DOHH2 (cell line): Measurements from ENCODE around the gene NDUFV2.

Experiments
- H3F3A ChIP-seq: fragments of 200-600 bp; sonication (generic), shearing (Covaris generic); 2 replicates; pipeline ENCODE4 v1.6.0; 2016; ENCODE audit warnings: antibody characterized with exemption, mild to moderate bottlenecking; ENCODE audit not compliant: control insufficient read depth, insufficient read depth
- H3K27ac ChIP-seq: fragments of 200-600 bp; sonication (generic); 2 replicates; pipeline ENCODE4 v1.5.1; 2014; ENCODE audit warnings: low read depth, mild to moderate bottlenecking, low read length, moderate library complexity
- H3K27me3 ChIP-seq: fragments of 200-600 bp; sonication (generic); 2 replicates; pipeline ENCODE4 v1.6.1; 2014; ENCODE audit warnings: mild to moderate bottlenecking, low read length, mixed read lengths; ENCODE audit not compliant: control insufficient read depth
- H3K36me3 ChIP-seq: fragments of 200-600 bp; sonication (generic); 2 replicates; pipeline ENCODE4 v1.6.1; 2014; ENCODE audit warnings: mild to moderate bottlenecking, low read length, moderate library complexity, mixed read lengths; ENCODE audit not compliant: control insufficient read depth
- H3K4me1 ChIP-seq: fragments of 200-600 bp; sonication (generic); 2 replicates; pipeline ENCODE4 v1.6.1; 2014; ENCODE audit warnings: mild to moderate bottlenecking, low read length, mixed read lengths; ENCODE audit not compliant: control insufficient read depth
- H3K4me2 ChIP-seq: fragments of 200-600 bp; sonication (generic); 2 replicates; pipeline ENCODE4 v1.6.0; 2014; ENCODE audit warnings: mild to moderate bottlenecking, low read length, moderate library complexity
- H3K4me3 ChIP-seq: fragments of 200-600 bp; sonication (generic); 2 replicates; pipeline ENCODE4 v1.5.1; 2014; ENCODE audit warnings: mild to moderate bottlenecking, low read length, mixed read lengths
- H3K79me2 ChIP-seq: fragments of 200-600 bp; sonication (generic); 2 replicates; pipeline ENCODE4 v1.6.1; 2014; ENCODE audit warnings: mild to moderate bottlenecking, low read length, mixed read lengths; ENCODE audit not compliant: control insufficient read depth
- H3K9me2 ChIP-seq: fragments of 200-600 bp; sonication (generic); replicated peaks from 2 replicates; pipeline ENCODE4 v1.6.1; 2014; ENCODE audit warnings: mild to moderate bottlenecking, low read length, mixed read lengths; ENCODE audit not compliant: control insufficient read depth
- H3K9me3 ChIP-seq: fragments of 200-600 bp; sonication (generic); 2 replicates; pipeline ENCODE4 v1.6.1; 2014; ENCODE audit warnings: antibody characterized with exemption, low read length, mixed read lengths; ENCODE audit not compliant: control insufficient read depth, insufficient read depth
- H4K20me1 ChIP-seq: fragments of 200-600 bp; sonication (generic); 2 replicates; pipeline ENCODE4 v1.6.0; 2014; ENCODE audit warnings: low read depth, mild to moderate bottlenecking, antibody characterized with exemption, low read length, moderate library complexity; ENCODE audit not compliant: control insufficient read depth, insufficient read depth
- EZH2phosphoT487 ChIP-seq: fragments of 200-600 bp; sonication (generic); IDR thresholded peaks from 2 replicates; pipeline ENCODE4 v1.6.1; 2017; ENCODE audit warnings: borderline replicate concordance, mild to moderate bottlenecking, antibody characterized with exemption, low read length, moderate library complexity, mixed read lengths
- TF ChIP-seq, protein P1 (sequence below): fragments of 200-600 bp; sonication (generic); IDR thresholded peaks from one replicate; pipeline ENCODE4 v1.5.1; 2014; ENCODE audit warnings: antibody characterized with exemption, mild to moderate bottlenecking, low read depth, low read length; ENCODE audit not compliant: poor library complexity, severe bottlenecking

The NDUFV2 gene

DNA sequence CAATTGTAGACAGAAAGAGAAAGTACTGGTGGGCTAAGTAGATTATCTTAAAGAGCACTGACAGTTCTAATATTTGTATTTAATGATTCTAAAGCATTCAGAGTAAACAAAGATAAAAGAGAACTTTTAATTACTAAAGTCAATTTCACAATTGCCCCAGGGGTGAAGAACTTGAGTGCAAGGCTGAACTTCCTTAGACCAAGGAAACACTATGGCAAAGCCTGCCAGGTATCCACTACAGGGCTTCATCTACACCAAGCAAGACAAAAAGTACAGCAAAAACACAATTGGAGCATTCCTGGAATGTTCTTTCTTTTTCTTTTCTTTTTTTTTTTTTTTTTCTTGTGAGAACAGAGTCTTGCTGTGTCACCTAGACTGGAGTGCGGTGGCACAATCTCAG is 46.9 kb upstream of the NDUFV2 start:
- Histone ChIP-seq H3K9me3 (peaks cover 2% of the 10 kb centered on the region; the same call in 1 of the 2 replicates), H3K4me2 (no peak overlapping the region), H3K79me2 (no peaks in the 10 kb centered on the region), H3K36me3 (no peaks in the 10 kb centered on the region), H4K20me1 (no peaks in the 10 kb centered on the region), H3F3A (no peaks in the 10 kb centered on the region), H3K4me1 (0 out of 2 replicates have a peak, but pooled peaks cover 3% of the 10 kb centered on the region), H3K4me3 (no peak overlapping the region), H3K9me2 (no peaks in the 10 kb centered on the region), H3K27me3 (no peaks in the 10 kb centered on the region), H3K27ac (no peak overlapping the region)
- no peak for TF ChIP-seq EZH2phosphoT487

DNA sequence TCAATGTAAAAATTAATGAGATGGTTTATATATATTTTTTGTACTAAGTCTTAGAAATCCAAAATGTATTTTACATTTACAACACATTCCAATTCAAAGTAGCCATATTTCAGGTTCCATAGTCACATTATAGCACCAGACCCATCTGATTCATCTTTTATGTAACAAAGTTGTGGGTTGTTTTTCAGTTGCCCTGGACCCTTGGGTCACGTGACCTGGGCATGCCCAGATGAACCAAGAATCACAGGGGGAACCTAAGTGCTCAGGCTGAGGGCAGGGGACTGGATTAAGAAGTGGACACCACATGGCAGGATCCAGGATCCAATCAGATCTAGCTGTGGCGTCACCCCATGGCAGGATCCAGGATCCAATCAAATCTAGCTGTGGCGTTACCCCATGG is 44.9 kb upstream of the NDUFV2 start:
- TF ChIP-seq EZH2phosphoT487, result no peak
- TF ChIP-seq, protein P1, sequence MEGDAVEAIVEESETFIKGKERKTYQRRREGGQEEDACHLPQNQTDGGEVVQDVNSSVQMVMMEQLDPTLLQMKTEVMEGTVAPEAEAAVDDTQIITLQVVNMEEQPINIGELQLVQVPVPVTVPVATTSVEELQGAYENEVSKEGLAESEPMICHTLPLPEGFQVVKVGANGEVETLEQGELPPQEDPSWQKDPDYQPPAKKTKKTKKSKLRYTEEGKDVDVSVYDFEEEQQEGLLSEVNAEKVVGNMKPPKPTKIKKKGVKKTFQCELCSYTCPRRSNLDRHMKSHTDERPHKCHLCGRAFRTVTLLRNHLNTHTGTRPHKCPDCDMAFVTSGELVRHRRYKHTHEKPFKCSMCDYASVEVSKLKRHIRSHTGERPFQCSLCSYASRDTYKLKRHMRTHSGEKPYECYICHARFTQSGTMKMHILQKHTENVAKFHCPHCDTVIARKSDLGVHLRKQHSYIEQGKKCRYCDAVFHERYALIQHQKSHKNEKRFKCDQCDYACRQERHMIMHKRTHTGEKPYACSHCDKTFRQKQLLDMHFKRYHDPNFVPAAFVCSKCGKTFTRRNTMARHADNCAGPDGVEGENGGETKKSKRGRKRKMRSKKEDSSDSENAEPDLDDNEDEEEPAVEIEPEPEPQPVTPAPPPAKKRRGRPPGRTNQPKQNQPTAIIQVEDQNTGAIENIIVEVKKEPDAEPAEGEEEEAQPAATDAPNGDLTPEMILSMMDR, result no peak
- no peak overlapping the region for H3K4me2 ChIP-seq
- no peak overlapping the region for H3K27ac ChIP-seq
- H3K36me3 ChIP-seq, result no peaks in the 10 kb centered on the region; the same call in 1 of the 2 replicates
- H3F3A ChIP-seq, result no peaks in the 10 kb centered on the region
- H4K20me1 ChIP-seq, result no peaks in the 10 kb centered on the region
- no peaks in the 10 kb centered on the region for H3K79me2 ChIP-seq
- peaks cover 22% of the 10 kb centered on the region for H3K4me1 ChIP-seq
- H3K9me2 ChIP-seq, result no peaks in the 10 kb centered on the region
- H3K27me3 ChIP-seq, result no peaks in the 10 kb centered on the region
- no peaks in the 10 kb centered on the region; the same call in 1 of the 2 replicates for H3K9me3 ChIP-seq
- H3K4me3 ChIP-seq, result no peak overlapping the region

DNA sequence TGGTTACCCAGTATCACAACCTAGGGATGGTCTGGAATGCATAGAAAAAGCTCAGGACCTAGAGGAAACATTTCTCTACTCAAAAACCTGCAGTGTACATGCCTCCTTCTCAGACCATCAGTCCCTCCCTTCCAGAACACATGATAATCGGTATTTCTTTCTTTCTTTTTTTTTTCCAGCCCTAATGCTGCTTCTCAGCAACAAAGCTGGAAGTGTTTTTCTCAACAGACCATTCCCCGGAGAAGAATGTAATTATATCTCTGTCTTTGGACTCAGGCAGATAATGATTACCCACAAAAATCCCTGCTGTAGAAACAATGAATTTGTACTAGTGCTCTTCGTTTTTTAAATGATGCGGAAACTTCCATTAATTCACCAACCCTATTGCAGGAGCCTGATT is 44.1 kb upstream of the NDUFV2 start:
- Histone ChIP-seq H4K20me1 (no peaks in the 10 kb centered on the region), H3K27me3 (no peaks in the 10 kb centered on the region), H3F3A (no peaks in the 10 kb centered on the region), H3K9me3 (no peaks in the 10 kb centered on the region; the same call in 1 of the 2 replicates), H3K4me3 (no peak overlapping the region), H3K9me2 (no peaks in the 10 kb centered on the region), H3K27ac (no peak overlapping the region), H3K79me2 (no peaks in the 10 kb centered on the region), H3K36me3 (no peaks in the 10 kb centered on the region; the same call in 1 of the 2 replicates), H3K4me1 (peaks cover 29% of the 10 kb centered on the region), H3K4me2 (no peak overlapping the region)
- no peak for TF ChIP-seq EZH2phosphoT487
- TF ChIP-seq, protein P1, result no peak

DNA sequence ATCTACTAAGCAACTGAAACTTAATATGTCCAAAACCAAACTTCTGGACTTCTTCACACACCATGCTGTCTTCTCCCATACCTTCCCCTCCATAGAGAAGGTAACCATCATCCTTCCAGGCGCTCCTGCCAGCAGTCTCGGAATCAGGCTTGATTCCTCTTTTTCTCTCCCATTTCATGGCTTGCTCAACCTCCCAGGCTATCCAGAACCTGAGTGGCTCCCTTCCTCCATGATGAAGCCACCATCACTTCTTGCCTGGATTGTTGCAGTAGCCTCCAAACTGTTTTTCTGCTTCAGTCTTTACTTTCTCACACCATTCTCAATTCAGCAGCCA is 40.1 kb upstream of the NDUFV2 start:
- TF ChIP-seq, protein P1, result no peak
- no peak for TF ChIP-seq EZH2phosphoT487
- Histone ChIP-seq H3K27ac (peak overlapping the region; percentile 63), H4K20me1 (no peaks in the 10 kb centered on the region), H3K36me3 (no peaks in the 10 kb centered on the region; the same call in 1 of the 2 replicates), H3K27me3 (no peaks in the 10 kb centered on the region), H3K4me3 (peak overlapping the region; percentile 46), H3K4me2 (peak overlapping the region; percentile 65), H3K79me2 (no peaks in the 10 kb centered on the region), H3K9me3 (no peaks in the 10 kb centered on the region; the same call in 1 of the 2 replicates), H3F3A (no peaks in the 10 kb centered on the region), H3K9me2 (no peaks in the 10 kb centered on the region), H3K4me1 (peaks cover 50% of the 10 kb centered on the region)
